Measurements from ENCODE around the gene CCDC9.

- no peak for TF ChIP-seq USF2 (IDR thresholded peaks at IDR 0.05; ENCODE audit: low read depth, low read length)
- TF ChIP-seq USF2 (CRISPR knock-in tag; IDR thresholded peaks at IDR 0.05; ENCODE audit: borderline replicate concordance), result no peak
- TF ChIP-seq PBX3 (CRISPR knock-in tag; IDR thresholded peaks at IDR 0.05; ENCODE audit: borderline replicate concordance), result no peak
- no peak for TF ChIP-seq ZNF777 (CRISPR knock-in tag; IDR thresholded peaks at IDR 0.05)
Observed at GRCh38 chr19:47232422-47233211, 23.7 kb upstream of the CCDC9 start.
